Endothelial cell (in vitro differentiated cells): ENCODE data around the gene KDM5C. TPM values are rescaled to one million over a fixed set of nuclear protein-coding genes. Genes with fewer than 3 reads are reported as not detected.

Source experiments
- DNase-seq: peaks from one replicate; pipeline ENCODE4 v3.0.0; 2021; ENCODE audit warnings: low spot score
- H3K27ac Mint-ChIP-seq: one replicate; pipeline ENCODE4 v1.8.0; 2021; ENCODE audit warnings: mixed read lengths, inconsistent platforms; ENCODE audit not compliant: unreplicated experiment
- H3K27me3 Mint-ChIP-seq: one replicate; pipeline ENCODE4 v1.8.0; 2021; ENCODE audit warnings: mild to moderate bottlenecking, moderate library complexity, mixed read lengths, inconsistent platforms; ENCODE audit not compliant: unreplicated experiment
- H3K36me3 Mint-ChIP-seq: one replicate; pipeline ENCODE4 v1.8.0; 2021; ENCODE audit warnings: mild to moderate bottlenecking, low read depth, mixed read lengths, inconsistent platforms; ENCODE audit not compliant: unreplicated experiment
- H3K4me1 Mint-ChIP-seq: one replicate; pipeline ENCODE4 v1.8.0; 2021; ENCODE audit warnings: mild to moderate bottlenecking, mixed read lengths, inconsistent platforms; ENCODE audit not compliant: unreplicated experiment
- H3K4me3 Mint-ChIP-seq: one replicate; pipeline ENCODE4 v1.8.0; 2021; ENCODE audit warnings: mild to moderate bottlenecking, mixed read lengths, inconsistent platforms; ENCODE audit not compliant: unreplicated experiment
- H3K9me3 Mint-ChIP-seq: one replicate; pipeline ENCODE4 v1.8.0; 2021; ENCODE audit warnings: mixed read lengths, inconsistent platforms; ENCODE audit not compliant: unreplicated experiment
- total RNA-seq: library from RNA; stranded (reverse); fragmentation: NEBNext Ultra II Directional; extraction: Animal tissue kit (Norgen Biotek cat#: 25700); gene quantifications from one replicate; pipeline ENCODE4 v1.2.1, GENCODE V29; 2021; ENCODE audit not compliant: unreplicated experiment
- TF ChIP-seq, protein P1 (sequence below): fragments of 200-600 bp; sonication (generic); IDR thresholded peaks from one replicate; pipeline ENCODE4 v1.5.0; 2021; ENCODE audit warnings: antibody characterized with exemption; ENCODE audit not compliant: unreplicated experiment

Gene KDM5C
- total RNA-seq, 1 donor from 2014 or later: 132 TPM

DNA sequence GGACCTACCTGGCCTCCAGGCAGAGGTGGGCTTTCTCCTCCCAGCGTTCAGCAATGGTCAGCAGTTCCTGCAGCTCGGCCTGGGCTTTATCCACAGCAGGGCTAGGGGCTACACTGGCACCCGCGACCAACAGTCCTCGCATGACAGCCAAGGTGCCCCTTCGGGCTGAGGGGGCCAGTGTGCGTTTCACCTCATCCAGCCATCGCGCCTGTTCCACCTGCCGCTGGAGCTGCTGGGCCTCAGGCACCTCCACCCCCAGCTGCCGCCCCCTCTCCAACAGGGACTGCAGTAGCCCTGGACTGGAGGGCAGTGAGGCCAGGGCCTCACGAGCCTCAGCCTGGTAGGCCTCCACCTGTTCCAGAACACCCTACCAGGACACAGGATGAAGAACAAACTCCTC, 28.3 kb downstream of the KDM5C start:
- H3K36me3 Mint-ChIP-seq: peaks cover 24% of the 10 kb centered on the region
- no peaks in the 10 kb centered on the region for H3K4me1 Mint-ChIP-seq
- H3K27ac Mint-ChIP-seq: no peak overlapping the region
- no peak for DNase-seq
- peaks cover 2% of the 10 kb centered on the region for H3K27me3 Mint-ChIP-seq
- TF ChIP-seq, protein P1, sequence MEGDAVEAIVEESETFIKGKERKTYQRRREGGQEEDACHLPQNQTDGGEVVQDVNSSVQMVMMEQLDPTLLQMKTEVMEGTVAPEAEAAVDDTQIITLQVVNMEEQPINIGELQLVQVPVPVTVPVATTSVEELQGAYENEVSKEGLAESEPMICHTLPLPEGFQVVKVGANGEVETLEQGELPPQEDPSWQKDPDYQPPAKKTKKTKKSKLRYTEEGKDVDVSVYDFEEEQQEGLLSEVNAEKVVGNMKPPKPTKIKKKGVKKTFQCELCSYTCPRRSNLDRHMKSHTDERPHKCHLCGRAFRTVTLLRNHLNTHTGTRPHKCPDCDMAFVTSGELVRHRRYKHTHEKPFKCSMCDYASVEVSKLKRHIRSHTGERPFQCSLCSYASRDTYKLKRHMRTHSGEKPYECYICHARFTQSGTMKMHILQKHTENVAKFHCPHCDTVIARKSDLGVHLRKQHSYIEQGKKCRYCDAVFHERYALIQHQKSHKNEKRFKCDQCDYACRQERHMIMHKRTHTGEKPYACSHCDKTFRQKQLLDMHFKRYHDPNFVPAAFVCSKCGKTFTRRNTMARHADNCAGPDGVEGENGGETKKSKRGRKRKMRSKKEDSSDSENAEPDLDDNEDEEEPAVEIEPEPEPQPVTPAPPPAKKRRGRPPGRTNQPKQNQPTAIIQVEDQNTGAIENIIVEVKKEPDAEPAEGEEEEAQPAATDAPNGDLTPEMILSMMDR: no peak
- no peak overlapping the region for H3K4me3 Mint-ChIP-seq
- no peaks in the 10 kb centered on the region for H3K9me3 Mint-ChIP-seq

DNA sequence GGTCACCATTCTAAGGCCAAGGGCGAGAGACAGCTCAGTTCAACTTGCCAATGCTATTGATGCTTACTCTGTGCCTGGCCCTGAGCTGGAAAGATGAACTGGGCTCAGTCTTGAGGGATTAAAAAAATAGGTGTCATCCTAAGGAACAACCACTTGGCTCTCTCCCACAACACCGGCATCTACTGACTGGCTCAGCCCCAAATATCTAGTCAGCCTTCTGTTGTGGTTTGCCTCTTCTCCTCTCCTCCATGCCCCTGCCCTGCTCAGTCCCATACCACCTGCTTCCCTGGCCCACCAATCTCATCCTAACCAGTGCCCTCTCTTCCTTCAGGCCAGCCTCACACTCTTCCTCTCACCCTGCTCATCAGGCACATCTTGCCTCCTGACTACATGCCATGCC, 29.6 kb downstream of the KDM5C start:
- peak overlapping the region; percentile 51 for H3K4me3 Mint-ChIP-seq
- TF ChIP-seq, protein P1: no peak
- DNase-seq: no peak
- H3K4me1 Mint-ChIP-seq: no peaks in the 10 kb centered on the region
- peaks cover 2% of the 10 kb centered on the region for H3K27me3 Mint-ChIP-seq
- no peak overlapping the region for H3K27ac Mint-ChIP-seq
- H3K9me3 Mint-ChIP-seq: no peaks in the 10 kb centered on the region
- peaks cover 24% of the 10 kb centered on the region for H3K36me3 Mint-ChIP-seq

DNA sequence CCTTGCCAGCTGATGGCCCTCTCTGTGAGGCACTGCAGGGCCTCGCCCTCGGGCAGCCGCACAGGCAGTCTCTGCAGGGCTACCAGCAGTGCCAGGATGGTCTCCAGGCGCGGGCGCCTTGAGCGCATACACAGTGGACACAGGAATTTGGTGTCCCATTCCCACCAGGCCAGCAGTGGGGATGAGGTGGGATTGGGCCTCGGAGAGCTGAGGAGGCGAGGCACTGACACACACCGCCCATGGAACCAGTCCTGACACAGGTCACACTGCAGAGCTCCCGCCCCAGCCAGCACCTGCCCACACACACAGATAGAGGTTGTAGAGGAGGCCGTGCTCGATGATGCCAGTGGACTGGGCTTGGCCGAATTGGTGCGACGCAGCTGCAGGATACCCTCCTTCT, 30.7 kb downstream of the KDM5C start:
- Mint-ChIP-seq H3K36me3 (peaks cover 23% of the 10 kb centered on the region), H3K9me3 (no peaks in the 10 kb centered on the region), H3K27me3 (peaks cover 2% of the 10 kb centered on the region), H3K27ac (no peak overlapping the region), H3K4me3 (no peak overlapping the region), H3K4me1 (no peaks in the 10 kb centered on the region)
- TF ChIP-seq, protein P1: no peak
- DNase-seq: no peak

DNA sequence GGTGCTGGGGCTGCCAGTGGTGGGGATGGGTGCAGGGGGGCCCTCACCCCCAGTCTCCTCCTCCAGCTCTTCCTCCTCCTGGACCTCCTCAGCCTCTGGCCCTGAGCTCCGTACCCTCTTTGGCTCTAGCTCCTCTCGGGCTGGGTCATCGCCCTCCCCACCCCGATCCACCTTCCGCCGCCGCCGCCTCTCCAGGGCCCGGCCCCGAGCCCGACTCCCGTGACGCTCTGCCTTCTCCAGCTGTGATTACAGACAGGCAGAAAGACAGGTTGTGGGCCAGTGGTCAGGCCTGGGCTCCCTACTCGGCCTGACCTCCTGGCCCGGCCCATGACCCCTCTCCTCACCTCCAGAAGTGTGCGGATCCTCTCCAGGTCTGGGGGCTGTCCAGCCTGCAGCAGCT, 31.9 kb downstream of the KDM5C start:
- H3K36me3 Mint-ChIP-seq: peaks cover 19% of the 10 kb centered on the region
- H3K27me3 Mint-ChIP-seq: peaks cover 2% of the 10 kb centered on the region
- no peaks in the 10 kb centered on the region for H3K9me3 Mint-ChIP-seq
- no peak overlapping the region for H3K4me3 Mint-ChIP-seq
- H3K27ac Mint-ChIP-seq: no peak overlapping the region
- no peak for DNase-seq
- no peaks in the 10 kb centered on the region for H3K4me1 Mint-ChIP-seq
- TF ChIP-seq, protein P1: no peak

DNA sequence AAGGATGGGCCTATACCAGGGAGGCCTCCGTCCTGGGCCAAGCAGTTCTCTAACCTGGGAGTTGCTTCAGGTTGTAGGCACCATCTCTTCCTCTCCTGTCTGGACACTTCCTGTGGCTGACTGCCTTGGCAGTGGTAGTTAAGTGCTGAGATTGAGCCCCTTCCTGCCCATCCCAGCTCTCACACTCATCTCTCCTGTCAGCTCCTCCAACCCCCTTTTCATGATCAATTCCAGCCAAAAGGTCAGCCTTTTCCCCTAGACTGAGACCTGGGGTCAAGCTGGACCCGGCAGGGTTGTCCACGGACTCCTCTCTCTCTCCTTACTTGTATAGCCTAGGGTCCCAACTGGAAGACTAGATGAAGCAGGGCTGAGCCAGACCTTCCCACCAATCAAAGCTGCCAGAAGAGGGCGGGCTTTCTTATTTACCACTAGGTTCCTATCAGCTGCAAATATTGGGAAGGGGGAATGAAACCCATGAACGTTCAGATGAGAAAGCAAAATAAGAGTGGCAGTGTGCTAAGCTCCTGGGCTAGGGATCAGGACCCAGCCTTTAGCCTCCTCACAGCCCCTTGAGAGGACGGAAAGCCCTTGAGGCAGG, 34.5 kb downstream of the KDM5C start:
- no peaks in the 10 kb centered on the region for H3K4me1 Mint-ChIP-seq
- TF ChIP-seq, protein P1: no peak
- H3K27me3 Mint-ChIP-seq: no peaks in the 10 kb centered on the region
- no peaks in the 10 kb centered on the region for H3K9me3 Mint-ChIP-seq
- H3K4me3 Mint-ChIP-seq: no peak overlapping the region
- H3K36me3 Mint-ChIP-seq: peaks cover 3% of the 10 kb centered on the region
- no peak overlapping the region for H3K27ac Mint-ChIP-seq
- DNase-seq: peak; percentile 9
